Hindlimb muscle (tissue), 1 donor: ENCODE results near the gene KRT16. TPM values are rescaled to one million over a fixed set of nuclear protein-coding genes. Genes with fewer than 3 reads are reported as not detected.
"Not testable (repeated sequence)": the region's sequence is repeated elsewhere in the genome, so short reads cannot be mapped to it uniquely, and the experiment has no call there.

Experiments
- DNase-seq: peaks from one replicate; pipeline ENCODE4 v3.0.0-alpha.2; 2013
- polyA plus RNA-seq: library from polyadenylated mRNA; unstranded; fragments of 120-200 nt; gene quantifications from one replicate; pipeline ENCODE4 v1.2.1, GENCODE V29; 2013; ENCODE audit not compliant: insufficient read length

KRT16 gene
- polyA plus RNA-seq, 1 donor, result 0.23 TPM

- DNase-seq, result not testable (repeated sequence)
Observed at GRCh38 chr17:41582061-41582968, 30.3 kb downstream of the KRT16 start.

- DNase-seq, result no peak
Observed at GRCh38 chr17:41581366-41582060, 31.1 kb downstream of the KRT16 start.

GRCh38 chr17:41580687-41581365, 31.7 kb downstream of the KRT16 start:
- DNase-seq, result no peak

GRCh38 chr17:41580244-41580575, 32.4 kb downstream of the KRT16 start:
- no peak for DNase-seq

- peak; percentile 68 for DNase-seq
Observed at GRCh38 chr17:41579484-41580243, 32.9 kb downstream of the KRT16 start.

GRCh38 chr17:41578971-41579370, 33.6 kb downstream of the KRT16 start:
- no peak for DNase-seq

- no peak for DNase-seq
Observed at GRCh38 chr17:41578538-41578937, 34.0 kb downstream of the KRT16 start.

- DNase-seq, result not testable (repeated sequence)
Observed at GRCh38 chr17:41576740-41577139, 35.8 kb downstream of the KRT16 start.

- DNase-seq, result no peak
Observed at GRCh38 chr17:41575336-41575735, 37.2 kb downstream of the KRT16 start.

GRCh38 chr17:41571561-41572434, 40.8 kb downstream of the KRT16 start, which contains the start of gene KRT9:
Gene KRT9, minus strand, starts transcription at chr17:41572059. Its CDS starts 67 bp downstream, at chr17:41571992.
- no peak for DNase-seq

- DNase-seq, result no peak
Observed at GRCh38 chr17:41567317-41567716, 45.2 kb downstream of the KRT16 start.

GRCh38 chr17:41565338-41565737, 47.2 kb downstream of the KRT16 start:
- no peak for DNase-seq

- no peak for DNase-seq
Observed at GRCh38 chr17:41563607-41564170, 48.9 kb downstream of the KRT16 start.

- DNase-seq, result no peak
Observed at GRCh38 chr17:41561554-41561953, 51.0 kb downstream of the KRT16 start.

Other genes starting within 250 kb of the KRT16 start
- not detected for gene KRT33B, start 243.0 kb downstream of the KRT16 start, polyA plus RNA-seq
- gene KRT34, start 230.5 kb downstream of the KRT16 start, polyA plus RNA-seq, result not detected
- 2.3 TPM for gene KRT31, start 215.2 kb downstream of the KRT16 start, polyA plus RNA-seq
- gene KRT37, start 188.2 kb downstream of the KRT16 start, polyA plus RNA-seq, result not detected
- gene KRT38, start 171.8 kb downstream of the KRT16 start, polyA plus RNA-seq, result not detected
- not detected for gene KRT32, start 145.4 kb downstream of the KRT16 start, polyA plus RNA-seq
- not detected for gene KRT35, start 131.6 kb downstream of the KRT16 start, polyA plus RNA-seq
- not detected for gene KRT36, start 122.9 kb downstream of the KRT16 start, polyA plus RNA-seq
- 1.9 TPM for gene KRT13, start 107.2 kb downstream of the KRT16 start, polyA plus RNA-seq
- 3.2 TPM for gene KRT15, start 93.9 kb downstream of the KRT16 start, polyA plus RNA-seq
- 1.2 TPM for gene KRT19, start 84.5 kb downstream of the KRT16 start, polyA plus RNA-seq
- not detected for gene KRT9, start 40.7 kb downstream of the KRT16 start, polyA plus RNA-seq
- gene KRT14, start 25.9 kb downstream of the KRT16 start, polyA plus RNA-seq, result 2.5 TPM
- 13.9 TPM for gene KRT17, start 11.8 kb upstream of the KRT16 start, polyA plus RNA-seq
- gene EIF1, start 76.1 kb upstream of the KRT16 start, polyA plus RNA-seq, result 836 TPM
- gene GAST, start 99.6 kb upstream of the KRT16 start, polyA plus RNA-seq, result not detected
- gene HAP1, start 121.9 kb upstream of the KRT16 start, polyA plus RNA-seq, result 0.05 TPM
- 46.2 TPM for gene JUP, start 173.9 kb upstream of the KRT16 start, polyA plus RNA-seq
- 31.4 TPM for gene P3H4, start 199.2 kb upstream of the KRT16 start, polyA plus RNA-seq
- gene FKBP10, start 200.2 kb upstream of the KRT16 start, polyA plus RNA-seq, result 104 TPM
- 31.5 TPM for gene NT5C3B, start 223.5 kb upstream of the KRT16 start, polyA plus RNA-seq
- 0.15 TPM for gene KLHL10, start 225.1 kb upstream of the KRT16 start, polyA plus RNA-seq